CD4-positive, alpha-beta T cell (primary cell): Measurements from ENCODE around the gene ATAD2B. TPM values are rescaled to one million over a fixed set of nuclear protein-coding genes. Genes with fewer than 3 reads are reported as not detected.

Source experiments
- ATAC-seq: fragments of 200-7000 bp; cut with Tn5 transposase; one replicate; pipeline ENCODE4 v1.10.0; 2022; ENCODE audit warnings: mild to moderate bottlenecking; ENCODE audit not compliant: poor library complexity
- CTCF ChIA-PET: fragments of 350-600 bp; sonication (Branson Sonifier 250); formaldehyde crosslinking; loops from one replicate; lab custom pipeline; 2021; ENCODE audit warnings: antibody characterized with exemption, inconsistent platforms; lab: Charles Lee
- POLR2A ChIA-PET: fragments of 350-600 bp; sonication (Branson Sonifier 250); formaldehyde crosslinking; loops from one replicate; lab custom pipeline; 2021; ENCODE audit warnings: antibody characterized with exemption, inconsistent platforms; lab: Charles Lee
- DNase-seq, 14 experiments: peaks; one replicate each; pipeline ENCODE4 v3.0.0-alpha.2; 2013 to 2020; ENCODE audit warnings: mixed read lengths in 2 of 14
- H3K27ac ChIP-seq, 2 donors: one replicate each; pipeline versions ENCODE4 v1.5.1 to v1.7.0; 2013; ENCODE audit warnings: low read length in 2 of 2, low read depth in 1 of 2, mild to moderate bottlenecking in 1 of 2
- H3K27me3 ChIP-seq, 2 experiments: 1 replicate in 1 of 2; 2 replicates in 1 of 2; pipeline versions ENCODE4 v1.6.1 to v1.7.0; 2013; ENCODE audit warnings: low read length in 2 of 2, control low read depth in 1 of 2, mild to moderate bottlenecking in 1 of 2, moderate library complexity in 1 of 2; ENCODE audit not compliant: insufficient read depth in 2 of 2, control insufficient read depth in 1 of 2
- H3K36me3 ChIP-seq: one replicate; pipeline ENCODE4 v1.6.1; 2013; ENCODE audit warnings: low read length, control low read depth; ENCODE audit not compliant: insufficient read depth
- H3K4me1 ChIP-seq: one replicate; pipeline ENCODE4 v1.6.1; 2013; ENCODE audit warnings: low read length, control low read depth; ENCODE audit not compliant: insufficient read depth
- H3K4me3 ChIP-seq: one replicate; pipeline ENCODE4 v1.5.1; 2013; ENCODE audit warnings: mild to moderate bottlenecking, low read length, moderate library complexity
- H3K9me3 ChIP-seq, 2 experiments: 1 replicate in 1 of 2; 2 replicates in 1 of 2; pipeline versions ENCODE4 v1.6.1 to v1.7.0; 2013; ENCODE audit warnings: low read length in 2 of 2, mild to moderate bottlenecking in 2 of 2, control low read depth in 1 of 2, moderate library complexity in 1 of 2; ENCODE audit not compliant: control insufficient read depth in 1 of 2, insufficient read depth in 1 of 2
- H3K27ac Mint-ChIP-seq: one replicate; pipeline ENCODE4 v1.8.0; 2020; ENCODE audit warnings: mixed read lengths
- H3K27me3 Mint-ChIP-seq: one replicate; pipeline ENCODE4 v1.8.0; 2021; ENCODE audit warnings: mixed read lengths
- H3K36me3 Mint-ChIP-seq: one replicate; pipeline ENCODE4 v1.8.0; 2021; ENCODE audit warnings: low read depth, mixed read lengths
- H3K4me1 Mint-ChIP-seq: one replicate; pipeline ENCODE4 v1.8.0; 2021; ENCODE audit warnings: low read depth, mixed read lengths
- H3K4me3 Mint-ChIP-seq: one replicate; pipeline ENCODE4 v1.8.0; 2020; ENCODE audit warnings: mild to moderate bottlenecking, mixed read lengths
- H3K9me3 Mint-ChIP-seq: one replicate; pipeline ENCODE4 v1.8.0; 2020; ENCODE audit warnings: mixed read lengths
- CTCF ChIP-seq: fragments of 200-600 bp; IDR thresholded peaks from one replicate; pipeline ENCODE4 v1.8.0; 2022; ENCODE audit warnings: antibody characterized with exemption, mild to moderate bottlenecking
- intact Hi-C, 2 experiments: fragments of 100-400 bp; cut with DNase I in 1 of 2; cut with micrococcal nuclease in 1 of 2; formaldehyde crosslinking; loops; one replicate each; pipeline versions ENCODE4 v1.15.1 to v1.9.0; 2023 to 2025; cut with DNase I, micrococcal nuclease
- total RNA-seq, 174 experiments: library from RNA in 2 of 174; stranded (reverse) in 2 of 174; gene quantifications; one replicate each; pipeline ENCODE4 v1.2.3 and lab custom pipeline; 2021 to 2026

ATAD2B gene
- total RNA-seq, 2 experiments from 2014 or later = 30.7 to 35.4 TPM

GRCh38 chr2:23826771-23827170 lies 100.2 kb downstream of the ATAD2B start:
- Histone ChIP-seq H3K36me3 (peaks cover 25% of the 10 kb centered on the region), H3K4me3 (no peak overlapping the region), H3K27ac (no peak overlapping the region), H3K9me3 (no peaks in the 10 kb centered on the region), H3K4me1 (no peaks in the 10 kb centered on the region), H3K27me3 (no peaks in the 10 kb centered on the region)
- Mint-ChIP-seq H3K36me3 (peaks cover 38% of the 10 kb centered on the region), H3K27ac (peak overlapping the region; percentile 43), H3K27me3 (no peaks in the 10 kb centered on the region), H3K9me3 (no peaks in the 10 kb centered on the region), H3K4me3 (no peak overlapping the region), H3K4me1 (no peaks in the 10 kb centered on the region)
- no peak for ATAC-seq
- DNase-seq = no peak
- POLR2A ChIA-PET = interaction anchor here (0.6 to 0.7 kb wide), 2 partner anchors 12 to 26 kb away, joined by 3 read pairs; no protein-coding TSS in a partner anchor
- CTCF ChIA-PET = interaction anchor here (2.2 kb wide), 1 partner anchor 258 kb away, joined by 10 read pairs; the partner anchor contains the start of gene TP53I3
- no peak for TF ChIP-seq CTCF
- intact Hi-C loops = loop anchor here in 1 of 2 experiments (5.0 kb wide), 1 partner anchor 556 kb away; no protein-coding TSS in a partner anchor

- Mint-ChIP-seq H3K36me3 (peaks cover 38% of the 10 kb centered on the region), H3K27ac (peak overlapping the region; percentile 43), H3K4me1 (no peaks in the 10 kb centered on the region), H3K4me3 (no peak overlapping the region), H3K9me3 (no peaks in the 10 kb centered on the region), H3K27me3 (no peaks in the 10 kb centered on the region)
- Histone ChIP-seq H3K27ac (no peak overlapping the region), H3K9me3 (no peaks in the 10 kb centered on the region), H3K36me3 (peaks cover 26% of the 10 kb centered on the region), H3K4me1 (no peaks in the 10 kb centered on the region), H3K4me3 (no peak overlapping the region), H3K27me3 (no peaks in the 10 kb centered on the region)
- no peak for ATAC-seq
- intact Hi-C loops = loop anchor here in 1 of 2 experiments (5.0 kb wide), 1 partner anchor 556 kb away; no protein-coding TSS in a partner anchor
- POLR2A ChIA-PET = no interaction called here
- no peak for TF ChIP-seq CTCF
- DNase-seq = peak in 2 of 14 experiments; percentile 6 to 7
- CTCF ChIA-PET = interaction anchor here (2.2 kb wide), 1 partner anchor 258 kb away, joined by 10 read pairs; the partner anchor contains the start of gene TP53I3
Observed at GRCh38 chr2:23826040-23826439, 100.9 kb downstream of the ATAD2B start.

GRCh38 chr2:23824777-23825212 lies 102.1 kb downstream of the ATAD2B start:
- intact Hi-C loops = loop anchor here (1.0 to 5.0 kb wide), 4 partner anchors 260 to 558 kb away; partner anchors contain the start of gene TP53I3 (in 2 of the 2)
- Mint-ChIP-seq H3K4me1 (no peaks in the 10 kb centered on the region), H3K36me3 (peaks cover 38% of the 10 kb centered on the region), H3K9me3 (no peaks in the 10 kb centered on the region), H3K4me3 (no peak overlapping the region), H3K27ac (no peak overlapping the region), H3K27me3 (no peaks in the 10 kb centered on the region)
- Histone ChIP-seq H3K36me3 (peaks cover 30% of the 10 kb centered on the region), H3K4me3 (no peak overlapping the region), H3K4me1 (no peaks in the 10 kb centered on the region), H3K27me3 (no peaks in the 10 kb centered on the region), H3K27ac (no peak overlapping the region), H3K9me3 (no peaks in the 10 kb centered on the region)
- ChIA-PET CTCF (interaction anchor here (0.5 to 2.6 kb wide), 14 partner anchors 8 to 339 kb away, joined by 3 to 32 read pairs (median 4); partner anchors contain the start of genes ATAD2B and TP53I3), POLR2A (interaction anchor here (0.7 to 2.8 kb wide), 5 partner anchors 8 to 259 kb away, joined by 3 to 16 read pairs (median 4); partner anchors contain the start of genes ATAD2B and TP53I3)
- TF ChIP-seq CTCF = peak; percentile 79
- ATAC-seq (peak; percentile 70), DNase-seq (peak in 6 of 14 experiments; percentile 4 to 72 (median 51))
